Epithelial cell of proximal tubule (primary cell): ENCODE measurements around the gene TSACC. TPM values are rescaled to one million over a fixed set of nuclear protein-coding genes. Genes with fewer than 3 reads are reported as not detected.
A peak's percentile ranks its signal among the peaks of the same experiment; 100 is the strongest.

Experiments
- DNase-seq: peaks from one replicate; pipeline ENCODE4 v3.0.0-alpha.2; 2011; ENCODE audit warnings: low read depth
- H3K4me3 ChIP-seq: 2 replicates; pipeline ENCODE4 v1.5.1; 2011; ENCODE audit warnings: low read depth, mild to moderate bottlenecking, low read length
- CTCF ChIP-seq: conservative IDR thresholded peaks from 2 replicates; pipeline ENCODE4 v1.5.1; 2012; ENCODE audit warnings: low read depth, mild to moderate bottlenecking, low read length
- total RNA-seq: library from RNA; depleted of rRNA; stranded (reverse); fragments of >200 nt; gene quantifications from 2 replicates; pipeline ENCODE4 v1.2.3, GENCODE V29; 2015

TSACC gene
- total RNA-seq, 1 donor from 2014 or later, result 0.69 TPM

DNA sequence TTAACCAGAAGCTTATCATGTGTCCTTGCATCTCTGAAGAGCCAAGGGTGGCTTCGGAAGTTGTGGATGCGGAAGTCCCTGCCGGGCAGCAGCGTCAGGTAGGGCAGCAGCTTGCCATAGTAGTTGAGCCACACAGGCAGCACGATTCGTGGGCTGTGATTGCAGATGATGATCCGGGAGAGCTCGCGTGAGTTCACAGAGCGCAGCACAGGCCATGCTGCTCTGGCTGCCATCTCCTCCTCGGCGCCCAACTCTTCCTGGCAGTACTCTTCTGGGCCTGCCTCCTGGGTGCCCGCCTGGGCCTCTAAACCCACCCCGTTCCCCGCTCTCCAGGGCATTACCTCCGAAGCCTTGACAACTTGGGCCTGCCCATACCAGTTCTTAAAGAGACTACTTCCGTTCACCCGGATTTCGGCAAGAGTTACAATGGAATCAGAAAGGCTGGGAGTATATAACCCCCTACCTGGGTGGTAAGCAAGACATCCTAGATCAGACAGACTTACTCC, 39.4 kb upstream of the TSACC start, which contains the start of gene VHLL:
TSS of gene VHLL (minus strand) at position 456 of the 506 bp plus-strand sequence. CDS start at position 338, 118 bp downstream.
- no peak for DNase-seq
- TF ChIP-seq CTCF, result no peak
- no peak within 1 kb of the TSS for H3K4me3 ChIP-seq

DNA sequence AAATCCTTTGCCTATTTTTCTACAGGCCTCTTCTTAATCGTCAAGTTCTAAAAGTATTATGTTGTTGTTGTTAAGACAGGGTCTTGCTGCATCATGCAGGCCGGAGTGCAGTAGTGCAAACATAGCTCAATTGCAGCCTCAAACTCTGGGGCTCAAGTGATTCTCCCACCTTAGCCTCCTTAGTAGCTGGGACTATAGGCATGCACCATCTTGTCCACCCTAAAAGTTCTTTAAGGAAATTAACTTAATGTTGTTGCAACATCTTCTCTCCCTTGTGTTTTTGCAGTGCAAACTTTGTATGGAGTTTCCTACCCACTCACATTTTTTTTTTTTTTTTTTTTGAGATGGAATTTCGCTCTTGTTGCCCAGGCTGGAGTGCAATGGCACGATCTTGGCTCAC, 35.1 kb upstream of the TSACC start:
- DNase-seq, result no peak
- H3K4me3 ChIP-seq, result no peak overlapping the region
- TF ChIP-seq CTCF, result no peak

GRCh38 chr1:156305215-156305614, 33.1 kb upstream of the TSACC start:
- DNase-seq, result no peak
- no peak for TF ChIP-seq CTCF
- H3K4me3 ChIP-seq, result no peak overlapping the region

GRCh38 chr1:156308078-156308477, 30.2 kb upstream of the TSACC start:
- DNase-seq, result no peak
- H3K4me3 ChIP-seq, result no peak overlapping the region
- TF ChIP-seq CTCF, result no peak

- H3K4me3 ChIP-seq, result no peak overlapping the region
- TF ChIP-seq CTCF, result no peak
- no peak for DNase-seq
Measured at GRCh38 chr1:156310962-156311361, 27.4 kb upstream of the TSACC start.

GRCh38 chr1:156316909-156317308, 21.4 kb upstream of the TSACC start:
- no peak for TF ChIP-seq CTCF
- DNase-seq, result no peak
- H3K4me3 ChIP-seq, result no peak overlapping the region

DNA sequence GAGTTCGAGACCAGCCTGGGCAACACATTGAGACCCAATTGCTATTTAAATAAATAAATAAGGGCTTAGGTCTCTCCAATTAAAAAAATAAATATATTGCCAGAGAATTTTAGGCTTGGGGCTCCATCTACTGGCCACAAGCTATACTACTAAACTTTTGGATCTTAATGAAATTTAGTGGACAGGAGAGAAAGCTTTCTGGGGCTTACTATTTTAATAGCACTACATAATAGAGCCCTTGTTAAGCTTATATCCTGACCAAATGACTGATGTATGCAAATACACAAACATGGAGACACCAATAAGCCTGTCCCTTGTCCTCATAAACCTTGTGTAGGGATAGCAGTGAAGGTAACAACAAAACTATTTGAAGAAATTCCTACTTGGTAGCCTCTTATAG, 18.7 kb upstream of the TSACC start:
- TF ChIP-seq CTCF, result peak; percentile 63
- no peak overlapping the region for H3K4me3 ChIP-seq
- no peak for DNase-seq
